DOHH2 (cell line): ENCODE measurements around the gene OR5AC2.

Source experiments
- H3F3A ChIP-seq: fragments of 200-600 bp; sonication (generic), shearing (Covaris generic); 2 replicates; pipeline ENCODE4 v1.6.0; 2016; ENCODE audit warnings: antibody characterized with exemption, mild to moderate bottlenecking; ENCODE audit not compliant: control insufficient read depth, insufficient read depth
- H3K27ac ChIP-seq: fragments of 200-600 bp; sonication (generic); 2 replicates; pipeline ENCODE4 v1.5.1; 2014; ENCODE audit warnings: low read depth, mild to moderate bottlenecking, low read length, moderate library complexity
- H3K27me3 ChIP-seq: fragments of 200-600 bp; sonication (generic); 2 replicates; pipeline ENCODE4 v1.6.1; 2014; ENCODE audit warnings: mild to moderate bottlenecking, low read length, mixed read lengths; ENCODE audit not compliant: control insufficient read depth
- H3K36me3 ChIP-seq: fragments of 200-600 bp; sonication (generic); 2 replicates; pipeline ENCODE4 v1.6.1; 2014; ENCODE audit warnings: mild to moderate bottlenecking, low read length, moderate library complexity, mixed read lengths; ENCODE audit not compliant: control insufficient read depth
- H3K4me1 ChIP-seq: fragments of 200-600 bp; sonication (generic); 2 replicates; pipeline ENCODE4 v1.6.1; 2014; ENCODE audit warnings: mild to moderate bottlenecking, low read length, mixed read lengths; ENCODE audit not compliant: control insufficient read depth
- H3K4me2 ChIP-seq: fragments of 200-600 bp; sonication (generic); 2 replicates; pipeline ENCODE4 v1.6.0; 2014; ENCODE audit warnings: mild to moderate bottlenecking, low read length, moderate library complexity
- H3K4me3 ChIP-seq: fragments of 200-600 bp; sonication (generic); 2 replicates; pipeline ENCODE4 v1.5.1; 2014; ENCODE audit warnings: mild to moderate bottlenecking, low read length, mixed read lengths
- H3K79me2 ChIP-seq: fragments of 200-600 bp; sonication (generic); 2 replicates; pipeline ENCODE4 v1.6.1; 2014; ENCODE audit warnings: mild to moderate bottlenecking, low read length, mixed read lengths; ENCODE audit not compliant: control insufficient read depth
- H3K9me2 ChIP-seq: fragments of 200-600 bp; sonication (generic); replicated peaks from 2 replicates; pipeline ENCODE4 v1.6.1; 2014; ENCODE audit warnings: mild to moderate bottlenecking, low read length, mixed read lengths; ENCODE audit not compliant: control insufficient read depth
- H3K9me3 ChIP-seq: fragments of 200-600 bp; sonication (generic); 2 replicates; pipeline ENCODE4 v1.6.1; 2014; ENCODE audit warnings: antibody characterized with exemption, low read length, mixed read lengths; ENCODE audit not compliant: control insufficient read depth, insufficient read depth
- H4K20me1 ChIP-seq: fragments of 200-600 bp; sonication (generic); 2 replicates; pipeline ENCODE4 v1.6.0; 2014; ENCODE audit warnings: low read depth, mild to moderate bottlenecking, antibody characterized with exemption, low read length, moderate library complexity; ENCODE audit not compliant: control insufficient read depth, insufficient read depth
- EZH2phosphoT487 ChIP-seq: fragments of 200-600 bp; sonication (generic); IDR thresholded peaks from 2 replicates; pipeline ENCODE4 v1.6.1; 2017; ENCODE audit warnings: borderline replicate concordance, mild to moderate bottlenecking, antibody characterized with exemption, low read length, moderate library complexity, mixed read lengths
- TF ChIP-seq, protein P1 (sequence below): fragments of 200-600 bp; sonication (generic); IDR thresholded peaks from one replicate; pipeline ENCODE4 v1.5.1; 2014; ENCODE audit warnings: antibody characterized with exemption, mild to moderate bottlenecking, low read depth, low read length; ENCODE audit not compliant: poor library complexity, severe bottlenecking

The OR5AC2 gene

DNA sequence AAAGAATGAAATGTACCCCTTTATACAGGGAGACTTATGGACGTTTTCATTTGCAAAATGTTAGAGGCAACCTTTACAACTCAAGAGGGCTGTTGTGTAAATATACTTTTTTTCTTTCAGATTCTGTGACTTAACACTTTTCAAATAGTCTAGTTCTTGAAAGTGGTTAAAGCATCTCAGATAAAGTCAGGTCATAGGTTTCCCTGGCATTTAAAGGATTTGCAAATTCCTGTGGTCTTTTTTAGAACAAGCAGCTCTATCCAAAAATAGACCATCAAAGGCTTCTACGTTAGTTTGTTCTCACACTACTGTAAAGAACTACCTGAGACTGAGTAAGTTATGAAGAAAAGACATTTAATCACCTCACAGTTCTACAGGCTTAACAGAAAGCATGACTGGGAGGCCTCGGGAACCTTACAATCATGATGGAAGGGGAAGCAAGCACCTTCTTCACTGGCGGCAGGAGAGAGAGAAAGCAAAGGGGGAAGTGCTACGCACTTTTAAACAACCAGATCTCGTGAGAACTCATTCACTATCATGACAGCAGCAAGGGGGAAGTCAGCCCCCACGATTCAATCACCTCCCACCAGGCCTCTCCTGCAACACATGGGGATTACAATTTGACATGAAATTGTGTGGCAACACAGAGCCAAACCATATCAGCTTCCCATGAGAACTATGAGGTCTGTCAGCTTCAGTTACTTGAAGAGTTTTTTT is 28.6 kb upstream of the OR5AC2 start:
- Histone ChIP-seq H3K9me3 (no peaks in the 10 kb centered on the region), H3F3A (no peaks in the 10 kb centered on the region), H3K4me1 (no peaks in the 10 kb centered on the region), H3K36me3 (no peaks in the 10 kb centered on the region), H4K20me1 (no peaks in the 10 kb centered on the region), H3K79me2 (no peaks in the 10 kb centered on the region), H3K4me2 (no peak overlapping the region), H3K27ac (no peak overlapping the region), H3K27me3 (peaks cover 8% of the 10 kb centered on the region), H3K4me3 (no peak overlapping the region), H3K9me2 (no peaks in the 10 kb centered on the region)
- TF ChIP-seq, protein P1, sequence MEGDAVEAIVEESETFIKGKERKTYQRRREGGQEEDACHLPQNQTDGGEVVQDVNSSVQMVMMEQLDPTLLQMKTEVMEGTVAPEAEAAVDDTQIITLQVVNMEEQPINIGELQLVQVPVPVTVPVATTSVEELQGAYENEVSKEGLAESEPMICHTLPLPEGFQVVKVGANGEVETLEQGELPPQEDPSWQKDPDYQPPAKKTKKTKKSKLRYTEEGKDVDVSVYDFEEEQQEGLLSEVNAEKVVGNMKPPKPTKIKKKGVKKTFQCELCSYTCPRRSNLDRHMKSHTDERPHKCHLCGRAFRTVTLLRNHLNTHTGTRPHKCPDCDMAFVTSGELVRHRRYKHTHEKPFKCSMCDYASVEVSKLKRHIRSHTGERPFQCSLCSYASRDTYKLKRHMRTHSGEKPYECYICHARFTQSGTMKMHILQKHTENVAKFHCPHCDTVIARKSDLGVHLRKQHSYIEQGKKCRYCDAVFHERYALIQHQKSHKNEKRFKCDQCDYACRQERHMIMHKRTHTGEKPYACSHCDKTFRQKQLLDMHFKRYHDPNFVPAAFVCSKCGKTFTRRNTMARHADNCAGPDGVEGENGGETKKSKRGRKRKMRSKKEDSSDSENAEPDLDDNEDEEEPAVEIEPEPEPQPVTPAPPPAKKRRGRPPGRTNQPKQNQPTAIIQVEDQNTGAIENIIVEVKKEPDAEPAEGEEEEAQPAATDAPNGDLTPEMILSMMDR = no peak
- TF ChIP-seq EZH2phosphoT487 = no peak

DNA sequence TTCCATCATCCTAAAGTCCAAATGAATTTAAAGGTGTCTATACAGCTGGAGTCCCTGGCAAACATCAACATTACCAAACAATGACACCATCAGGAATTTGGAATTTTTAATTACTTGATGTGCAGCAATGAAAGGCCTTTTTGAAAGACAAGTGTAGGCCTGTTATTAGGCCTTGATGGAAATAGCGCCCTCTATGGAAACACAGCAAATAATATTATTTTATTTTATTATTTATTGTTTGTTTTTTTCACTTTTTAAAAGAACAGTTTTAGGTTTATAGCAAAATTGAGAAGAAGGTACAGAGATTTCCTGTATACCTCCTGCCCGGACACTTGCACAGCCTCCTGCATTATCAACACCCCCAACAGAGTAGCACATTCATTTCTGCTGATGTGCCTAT is 18.1 kb upstream of the OR5AC2 start:
- no peaks in the 10 kb centered on the region for H4K20me1 ChIP-seq
- H3K27ac ChIP-seq = no peak overlapping the region
- H3K9me3 ChIP-seq = no peaks in the 10 kb centered on the region
- H3K4me2 ChIP-seq = no peak overlapping the region
- H3K79me2 ChIP-seq = no peaks in the 10 kb centered on the region
- no peak overlapping the region for H3K4me3 ChIP-seq
- H3K27me3 ChIP-seq = no peaks in the 10 kb centered on the region
- TF ChIP-seq, protein P1 = no peak
- no peak for TF ChIP-seq EZH2phosphoT487
- H3F3A ChIP-seq = no peaks in the 10 kb centered on the region
- no peaks in the 10 kb centered on the region for H3K4me1 ChIP-seq
- no peaks in the 10 kb centered on the region for H3K9me2 ChIP-seq
- no peaks in the 10 kb centered on the region for H3K36me3 ChIP-seq

DNA sequence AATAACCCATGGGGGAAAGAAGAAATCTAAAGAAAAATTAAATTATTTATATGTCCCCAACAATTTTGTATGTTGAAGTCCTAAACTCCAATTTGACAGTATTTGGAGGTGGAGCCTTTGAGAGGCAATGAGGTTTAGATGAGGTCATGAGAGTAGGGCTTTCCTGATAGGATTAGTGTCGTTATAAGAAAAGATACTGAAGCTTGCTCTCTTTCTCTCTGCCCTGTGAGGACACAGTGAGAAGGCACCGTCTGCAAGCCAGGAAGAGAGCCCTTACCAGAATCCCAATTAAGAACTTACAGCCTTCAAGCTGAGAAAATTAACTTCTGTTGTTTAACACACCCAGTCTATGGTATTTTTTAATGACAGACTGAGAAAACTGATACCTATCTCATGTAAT is 16.1 kb upstream of the OR5AC2 start:
- H3K4me3 ChIP-seq = no peak overlapping the region
- no peaks in the 10 kb centered on the region for H3F3A ChIP-seq
- no peak overlapping the region for H3K27ac ChIP-seq
- H3K4me1 ChIP-seq = no peaks in the 10 kb centered on the region
- no peaks in the 10 kb centered on the region for H3K9me2 ChIP-seq
- no peaks in the 10 kb centered on the region for H4K20me1 ChIP-seq
- H3K27me3 ChIP-seq = no peaks in the 10 kb centered on the region
- no peaks in the 10 kb centered on the region for H3K36me3 ChIP-seq
- H3K79me2 ChIP-seq = no peaks in the 10 kb centered on the region
- H3K9me3 ChIP-seq = no peaks in the 10 kb centered on the region
- no peak overlapping the region for H3K4me2 ChIP-seq
- TF ChIP-seq EZH2phosphoT487 = no peak
- TF ChIP-seq, protein P1 = no peak

DNA sequence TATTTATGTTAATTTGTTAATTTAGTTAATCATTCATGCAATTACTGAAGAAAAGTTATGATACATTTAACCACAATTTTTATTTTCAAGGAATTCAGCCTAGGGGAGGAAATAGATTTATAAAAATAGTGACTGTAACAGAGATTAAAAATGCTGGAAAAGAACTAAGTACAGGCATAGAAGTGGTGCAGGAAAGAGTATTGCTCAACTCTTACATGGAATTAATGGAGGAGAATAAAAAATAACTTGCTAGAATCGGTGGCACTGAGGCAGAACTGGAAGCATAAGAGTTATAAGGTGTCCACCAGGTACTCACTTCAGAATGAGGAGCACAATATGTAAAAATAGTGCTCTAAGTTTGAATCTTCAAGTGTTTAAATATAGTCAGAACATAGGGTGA is 13.5 kb upstream of the OR5AC2 start:
- H3K4me2 ChIP-seq = no peak overlapping the region
- H3K36me3 ChIP-seq = no peaks in the 10 kb centered on the region
- no peaks in the 10 kb centered on the region for H3F3A ChIP-seq
- no peaks in the 10 kb centered on the region for H4K20me1 ChIP-seq
- no peak overlapping the region for H3K27ac ChIP-seq
- H3K27me3 ChIP-seq = no peaks in the 10 kb centered on the region
- H3K4me1 ChIP-seq = no peaks in the 10 kb centered on the region
- H3K9me3 ChIP-seq = no peaks in the 10 kb centered on the region
- H3K79me2 ChIP-seq = no peaks in the 10 kb centered on the region
- no peaks in the 10 kb centered on the region for H3K9me2 ChIP-seq
- H3K4me3 ChIP-seq = no peak overlapping the region
- TF ChIP-seq, protein P1 = no peak
- no peak for TF ChIP-seq EZH2phosphoT487
